Measurements from ENCODE around the gene EIF5. TPM values are rescaled to one million over a fixed set of nuclear protein-coding genes. Genes with fewer than 3 reads are reported as not detected.

EIF5 gene
- polyA plus RNA-seq, 1 donor (not counting 4 experiments of a cell fraction or from before 2014, with no cell fraction given): 221 TPM

- no peak overlapping the region for H3K4me2 ChIP-seq (ENCODE audit: control insufficient read depth, extremely low read depth, insufficient read depth, low read depth, low read length)
- TF ChIP-seq EZH2 (IDR thresholded peaks at IDR 0.05; ENCODE audit: low read length): no peak
- TF ChIP-seq, protein P1, sequence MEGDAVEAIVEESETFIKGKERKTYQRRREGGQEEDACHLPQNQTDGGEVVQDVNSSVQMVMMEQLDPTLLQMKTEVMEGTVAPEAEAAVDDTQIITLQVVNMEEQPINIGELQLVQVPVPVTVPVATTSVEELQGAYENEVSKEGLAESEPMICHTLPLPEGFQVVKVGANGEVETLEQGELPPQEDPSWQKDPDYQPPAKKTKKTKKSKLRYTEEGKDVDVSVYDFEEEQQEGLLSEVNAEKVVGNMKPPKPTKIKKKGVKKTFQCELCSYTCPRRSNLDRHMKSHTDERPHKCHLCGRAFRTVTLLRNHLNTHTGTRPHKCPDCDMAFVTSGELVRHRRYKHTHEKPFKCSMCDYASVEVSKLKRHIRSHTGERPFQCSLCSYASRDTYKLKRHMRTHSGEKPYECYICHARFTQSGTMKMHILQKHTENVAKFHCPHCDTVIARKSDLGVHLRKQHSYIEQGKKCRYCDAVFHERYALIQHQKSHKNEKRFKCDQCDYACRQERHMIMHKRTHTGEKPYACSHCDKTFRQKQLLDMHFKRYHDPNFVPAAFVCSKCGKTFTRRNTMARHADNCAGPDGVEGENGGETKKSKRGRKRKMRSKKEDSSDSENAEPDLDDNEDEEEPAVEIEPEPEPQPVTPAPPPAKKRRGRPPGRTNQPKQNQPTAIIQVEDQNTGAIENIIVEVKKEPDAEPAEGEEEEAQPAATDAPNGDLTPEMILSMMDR (optimal IDR thresholded peaks at IDR 0.05 in 1 of 3, IDR thresholded peaks at IDR 0.05 in 1 of 3, conservative IDR thresholded peaks at IDR 0.05 in 1 of 3; ENCODE audit: extremely low read depth in 1 of 3, insufficient read depth in 2 of 3, low read length in 3 of 3): no peak
- no peak for DNase-seq (ENCODE audit: low read depth, low spot score)
- H3K27ac ChIP-seq (ENCODE audit: control insufficient read depth, insufficient read depth, low read length): no peak overlapping the region
- H3K79me2 ChIP-seq (ENCODE audit: control insufficient read depth, insufficient read depth, low read length): no peaks in the 10 kb centered on the region
- peaks cover 5% of the 10 kb centered on the region for H3K4me1 ChIP-seq (ENCODE audit: control insufficient read depth, extremely low read depth, insufficient read depth, low read length)
- no peak overlapping the region for H2AFZ ChIP-seq (ENCODE audit: control insufficient read depth, low read length)
- FAIRE-seq: no peak
- H3K27me3 ChIP-seq (ENCODE audit: control insufficient read depth, extremely low read depth, insufficient read depth, low read length): no peaks in the 10 kb centered on the region
- no peaks in the 10 kb centered on the region for H3K9me3 ChIP-seq (ENCODE audit: control insufficient read depth, low read depth, low read length)
- H3K9me1 ChIP-seq (ENCODE audit: control insufficient read depth, extremely low read depth, insufficient read depth, low read length): no peaks in the 10 kb centered on the region
- H3K4me3 ChIP-seq (ENCODE audit: control insufficient read depth in 2 of 3, extremely low read depth in 1 of 3, insufficient read depth in 2 of 3, low read depth in 1 of 3, low read length in 3 of 3): no peak overlapping the region
- no peaks in the 10 kb centered on the region for H3K36me3 ChIP-seq (ENCODE audit: control insufficient read depth in 2 of 2, extremely low read depth in 1 of 2, insufficient read depth in 2 of 2, low read length in 2 of 2)
- H3K9ac ChIP-seq (ENCODE audit: control insufficient read depth, extremely low read depth, insufficient read depth, low read length): no peak overlapping the region
- no peaks in the 10 kb centered on the region for H4K20me1 ChIP-seq (ENCODE audit: control insufficient read depth, extremely low read depth, insufficient read depth, low read length)
- dilution Hi-C loops (cut with MboI; ENCODE audit: extremely low pct_ligation_motif_present, low sequenced_read_pairs): no loop called here
Observed at GRCh38 chr14:103312006-103312635, 21.9 kb upstream of the EIF5 start.

- peaks cover 5% of the 10 kb centered on the region for H3K4me1 ChIP-seq (ENCODE audit: control insufficient read depth, extremely low read depth, insufficient read depth, low read length)
- no peak overlapping the region for H3K4me2 ChIP-seq (ENCODE audit: control insufficient read depth, extremely low read depth, insufficient read depth, low read depth, low read length)
- H3K9me1 ChIP-seq (ENCODE audit: control insufficient read depth, extremely low read depth, insufficient read depth, low read length): no peaks in the 10 kb centered on the region
- H3K4me3 ChIP-seq (ENCODE audit: control insufficient read depth in 2 of 3, extremely low read depth in 1 of 3, insufficient read depth in 2 of 3, low read depth in 1 of 3, low read length in 3 of 3): no peak overlapping the region
- no peak overlapping the region for H3K9ac ChIP-seq (ENCODE audit: control insufficient read depth, extremely low read depth, insufficient read depth, low read length)
- no peak overlapping the region for H3K27ac ChIP-seq (ENCODE audit: control insufficient read depth, insufficient read depth, low read length)
- H3K36me3 ChIP-seq (ENCODE audit: control insufficient read depth in 2 of 2, extremely low read depth in 1 of 2, insufficient read depth in 2 of 2, low read length in 2 of 2): no peaks in the 10 kb centered on the region
- H3K9me3 ChIP-seq (ENCODE audit: control insufficient read depth, low read depth, low read length): no peaks in the 10 kb centered on the region
- dilution Hi-C loops (cut with MboI; ENCODE audit: extremely low pct_ligation_motif_present, low sequenced_read_pairs): no loop called here
- TF ChIP-seq, protein P1 (optimal IDR thresholded peaks at IDR 0.05 in 1 of 3, IDR thresholded peaks at IDR 0.05 in 1 of 3, conservative IDR thresholded peaks at IDR 0.05 in 1 of 3; ENCODE audit: extremely low read depth in 1 of 3, insufficient read depth in 2 of 3, low read length in 3 of 3): no peak
- TF ChIP-seq EZH2 (IDR thresholded peaks at IDR 0.05; ENCODE audit: low read length): no peak
- FAIRE-seq: no peak
- H3K27me3 ChIP-seq (ENCODE audit: control insufficient read depth, extremely low read depth, insufficient read depth, low read length): no peaks in the 10 kb centered on the region
- no peak for DNase-seq (ENCODE audit: low read depth, low spot score)
- no peaks in the 10 kb centered on the region for H3K79me2 ChIP-seq (ENCODE audit: control insufficient read depth, insufficient read depth, low read length)
- H2AFZ ChIP-seq (ENCODE audit: control insufficient read depth, low read length): no peak overlapping the region
- no peaks in the 10 kb centered on the region for H4K20me1 ChIP-seq (ENCODE audit: control insufficient read depth, extremely low read depth, insufficient read depth, low read length)
Observed at GRCh38 chr14:103313704-103314103, 20.3 kb upstream of the EIF5 start.

Measured in keratinocyte (primary cell).